ENCODE results near the gene RAB31.
"Not testable (repeated sequence)": the region's sequence is repeated elsewhere in the genome, so short reads cannot be mapped to it uniquely, and the experiment has no call there.

The RAB31 gene

GRCh38 chr18:9878783-9879242 lies 170.7 kb downstream of the RAB31 start:
- in situ Hi-C loops (cut with MboI; ENCODE audit: low sequenced_read_pairs) = no loop called here

DNA sequence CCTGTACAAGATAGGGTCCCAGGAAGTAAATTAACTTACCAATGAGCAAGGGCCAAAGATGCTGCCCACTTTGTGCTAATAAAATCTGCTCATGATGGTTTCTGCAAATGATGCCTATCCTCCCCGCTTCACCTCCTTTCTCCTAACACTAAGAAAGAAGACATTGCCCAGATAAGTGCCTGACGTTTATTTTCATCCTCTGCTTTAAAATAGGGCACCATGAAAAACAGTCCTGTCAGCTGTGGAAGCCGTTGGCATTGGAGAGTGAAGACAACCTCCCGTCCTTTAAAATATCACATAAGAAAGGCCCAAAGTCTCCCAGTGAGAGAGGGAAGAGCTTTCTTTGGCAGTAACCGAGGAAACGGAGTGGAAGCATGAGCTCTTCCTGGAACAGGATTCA lies 176.0 kb downstream of the RAB31 start:
- in situ Hi-C loops (cut with MboI; ENCODE audit: low sequenced_read_pairs) = no loop called here

GRCh38 chr18:9884532-9885140 lies 176.5 kb downstream of the RAB31 start:
- in situ Hi-C loops (cut with MboI; ENCODE audit: low sequenced_read_pairs) = no loop called here

GRCh38 chr18:9885170-9886004 lies 177.3 kb downstream of the RAB31 start, which contains the start of gene TXNDC2:
Gene TXNDC2 (plus strand): TSS chr18:9885973. CDS start chr18:9886681, 708 bp downstream.
- in situ Hi-C loops (cut with MboI; ENCODE audit: low sequenced_read_pairs) = no loop called here

GRCh38 chr18:9886005-9886348 lies 177.9 kb downstream of the RAB31 start:
- in situ Hi-C loops (cut with MboI; ENCODE audit: low sequenced_read_pairs) = no loop called here

- in situ Hi-C loops (cut with MboI; ENCODE audit: low sequenced_read_pairs) = no loop called here
These were observed 179.9 kb downstream of the RAB31 start for GRCh38 chr18:9887992-9888391.

DNA sequence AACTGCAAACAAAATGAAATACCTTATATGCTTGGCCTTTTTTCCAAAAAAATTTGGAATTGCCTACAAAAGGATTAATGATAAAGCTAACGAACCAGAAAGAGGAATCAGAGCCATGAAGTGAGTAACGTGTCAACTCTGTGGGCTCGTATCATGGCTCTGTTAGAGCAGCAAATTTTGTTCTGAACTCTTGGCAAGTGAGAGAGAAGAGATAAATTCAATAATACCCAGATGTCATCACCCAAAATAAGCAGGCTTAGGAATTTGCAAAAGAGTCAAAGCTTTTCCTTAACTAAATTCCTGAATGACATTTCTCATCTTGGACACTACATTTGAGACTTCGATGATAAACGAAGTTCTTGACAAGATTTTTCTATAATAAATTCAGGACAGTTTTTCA lies 182.1 kb downstream of the RAB31 start:
- in situ Hi-C loops (cut with MboI; ENCODE audit: low sequenced_read_pairs) = no loop called here

DNA sequence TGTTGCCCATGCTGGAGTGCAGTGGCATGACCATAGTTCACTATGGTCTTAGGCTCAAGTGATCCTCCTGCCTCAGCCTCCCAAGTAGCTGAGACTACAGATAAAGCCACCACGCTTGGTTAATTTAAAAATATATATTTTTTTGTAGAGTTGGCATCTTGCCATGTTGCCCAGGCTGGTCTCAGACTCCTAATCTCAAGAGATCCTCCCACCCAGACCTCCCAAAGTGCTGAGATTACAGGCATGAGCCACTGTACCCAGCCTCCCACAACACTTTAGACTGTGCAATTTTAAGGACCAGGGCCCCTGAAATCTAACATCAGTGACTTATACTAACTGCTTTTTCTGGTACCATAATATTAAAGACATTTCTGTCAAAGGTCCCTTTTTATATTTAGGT lies 182.9 kb downstream of the RAB31 start:
- in situ Hi-C loops (cut with MboI; ENCODE audit: low sequenced_read_pairs) = no loop called here

DNA sequence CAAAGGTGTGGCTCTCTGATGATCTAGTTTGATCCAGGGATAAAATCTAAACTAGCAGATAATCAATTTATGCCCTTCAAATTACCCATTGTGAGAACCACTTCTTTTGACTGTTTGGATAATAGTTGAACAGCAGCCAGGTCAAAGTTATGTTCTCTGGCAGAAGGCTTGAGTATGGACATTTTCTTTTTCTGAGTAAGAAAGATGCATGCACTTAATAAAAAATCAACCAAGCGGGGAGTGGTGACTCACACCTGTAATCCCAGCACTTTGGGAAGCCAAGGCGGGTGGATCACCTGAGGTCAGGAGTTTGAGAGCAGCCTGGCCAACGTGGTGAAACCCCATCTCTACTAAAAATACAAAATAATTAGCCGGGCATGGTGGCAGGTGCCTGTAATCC lies 183.4 kb downstream of the RAB31 start:
- in situ Hi-C loops (cut with MboI; ENCODE audit: low sequenced_read_pairs) = not testable (repeated sequence)

- in situ Hi-C loops (cut with MboI; ENCODE audit: low sequenced_read_pairs) = no loop called here
These were observed 186.5 kb downstream of the RAB31 start for GRCh38 chr18:9894454-9895068.

GRCh38 chr18:9897129-9897528 lies 189.0 kb downstream of the RAB31 start:
- in situ Hi-C loops (cut with MboI; ENCODE audit: low sequenced_read_pairs) = no loop called here

DNA sequence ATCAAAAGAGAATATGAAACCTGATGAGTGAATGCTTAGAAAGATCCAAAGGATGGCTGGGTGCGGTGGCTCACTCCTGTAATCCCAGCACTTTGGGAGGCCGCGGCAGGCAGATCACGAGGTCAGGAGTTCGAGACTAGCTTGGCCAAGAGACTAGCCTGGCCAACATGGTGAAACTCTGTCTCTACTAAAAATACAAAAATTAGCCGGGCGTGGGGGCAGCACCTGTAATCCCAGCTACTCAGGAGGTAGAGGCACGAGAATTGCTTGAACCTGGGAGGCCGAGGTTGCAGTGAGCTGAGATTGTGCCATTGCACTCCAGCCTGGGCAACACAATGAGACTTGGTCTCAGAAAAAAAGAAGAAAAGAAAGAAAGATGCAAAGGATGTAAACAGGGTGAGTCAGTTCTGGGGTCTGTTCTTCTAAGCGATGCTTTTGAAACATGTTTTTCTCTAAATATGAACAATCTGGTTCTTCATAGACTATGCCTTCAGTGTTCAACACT lies 189.7 kb downstream of the RAB31 start:
- in situ Hi-C loops (cut with MboI; ENCODE audit: low sequenced_read_pairs) = not testable (repeated sequence)

DNA sequence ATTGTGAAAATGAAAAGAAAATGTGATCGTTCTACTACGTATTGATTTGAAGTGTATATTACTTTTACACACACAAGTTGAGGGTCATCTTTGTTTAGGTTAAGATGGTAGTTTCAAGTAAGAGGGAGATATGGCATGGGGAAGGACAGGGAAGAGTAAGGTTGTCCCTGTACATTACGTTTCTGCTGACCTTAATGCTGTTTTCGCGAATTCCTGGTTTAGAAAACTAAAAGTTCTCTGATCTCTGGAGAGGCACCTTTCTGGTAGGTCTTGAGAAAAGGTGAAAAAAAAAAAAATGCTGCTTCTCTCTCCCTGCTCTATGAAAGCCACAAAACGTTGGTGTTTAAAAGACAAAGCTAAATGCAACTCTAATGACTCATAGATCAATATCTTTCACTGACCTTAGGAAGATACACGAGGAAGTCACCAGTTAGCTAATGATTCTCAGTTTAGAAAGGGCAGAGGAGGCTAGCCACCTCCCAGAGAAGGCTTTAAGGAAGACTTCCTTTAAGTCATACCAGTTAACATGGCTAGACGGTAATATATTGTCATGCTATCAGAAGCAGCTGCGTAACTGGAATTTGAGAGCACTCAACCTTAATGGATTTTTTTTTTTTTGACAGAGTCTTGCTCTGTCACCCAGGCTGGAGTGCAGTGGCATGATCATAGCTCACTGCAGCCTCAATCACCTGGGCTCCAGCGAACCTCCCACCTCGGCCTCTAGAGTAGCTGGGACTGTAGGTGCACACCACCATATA lies 190.9 kb downstream of the RAB31 start:
- in situ Hi-C loops (cut with MboI; ENCODE audit: low sequenced_read_pairs) = no loop called here

DNA sequence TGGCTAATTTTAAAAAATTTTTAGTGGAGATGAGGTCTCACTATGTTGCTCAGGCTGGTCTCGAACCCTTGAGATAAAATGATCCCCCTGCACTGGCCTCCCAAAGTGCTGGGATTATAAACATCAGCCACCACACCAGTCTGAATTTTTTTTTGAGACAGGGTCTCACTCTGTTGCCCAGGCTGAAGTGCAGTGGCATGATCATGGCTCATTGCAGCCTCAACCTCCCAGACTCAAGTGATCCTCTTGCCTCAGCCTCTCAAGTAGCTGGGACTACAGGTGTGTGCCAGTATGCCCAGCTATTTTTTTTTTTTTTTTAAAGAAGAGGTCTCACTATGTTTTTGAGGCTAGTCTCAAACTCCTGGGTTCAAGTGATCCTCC lies 191.4 kb downstream of the RAB31 start:
- in situ Hi-C loops (cut with MboI; ENCODE audit: low sequenced_read_pairs) = not testable (repeated sequence)

DNA sequence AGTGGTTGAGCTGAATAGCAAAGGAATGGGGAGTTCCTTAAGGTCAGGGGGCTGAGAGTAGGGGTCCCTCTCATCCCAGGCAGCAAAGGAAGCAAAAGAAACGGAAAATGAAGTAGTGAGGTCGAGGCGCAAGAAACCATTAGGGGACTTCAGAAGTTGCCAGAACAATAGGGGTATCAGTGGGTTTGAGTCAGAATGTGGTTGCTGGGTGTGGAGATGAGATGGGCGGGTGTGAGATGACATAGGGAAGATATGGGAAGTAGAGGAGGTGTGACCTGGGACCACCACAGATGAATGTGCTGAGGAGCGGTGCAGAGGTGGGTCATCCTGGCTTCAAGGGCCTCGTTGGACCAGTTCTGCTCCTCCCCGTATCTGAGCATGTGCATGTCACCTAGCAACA lies 192.6 kb downstream of the RAB31 start:
- in situ Hi-C loops (cut with MboI; ENCODE audit: low sequenced_read_pairs) = no loop called here

GRCh38 chr18:9901377-9901776 lies 193.3 kb downstream of the RAB31 start:
- in situ Hi-C loops (cut with MboI; ENCODE audit: low sequenced_read_pairs) = no loop called here

GRCh38 chr18:9902264-9902663 lies 194.2 kb downstream of the RAB31 start:
- in situ Hi-C loops (cut with MboI; ENCODE audit: low sequenced_read_pairs) = not testable (repeated sequence)

- in situ Hi-C loops (cut with MboI; ENCODE audit: low sequenced_read_pairs) = no loop called here
These were observed 194.7 kb downstream of the RAB31 start for GRCh38 chr18:9902832-9903231.

- in situ Hi-C loops (cut with MboI; ENCODE audit: low sequenced_read_pairs) = no loop called here
These were observed 197.4 kb downstream of the RAB31 start for GRCh38 chr18:9905401-9905922.

DNA sequence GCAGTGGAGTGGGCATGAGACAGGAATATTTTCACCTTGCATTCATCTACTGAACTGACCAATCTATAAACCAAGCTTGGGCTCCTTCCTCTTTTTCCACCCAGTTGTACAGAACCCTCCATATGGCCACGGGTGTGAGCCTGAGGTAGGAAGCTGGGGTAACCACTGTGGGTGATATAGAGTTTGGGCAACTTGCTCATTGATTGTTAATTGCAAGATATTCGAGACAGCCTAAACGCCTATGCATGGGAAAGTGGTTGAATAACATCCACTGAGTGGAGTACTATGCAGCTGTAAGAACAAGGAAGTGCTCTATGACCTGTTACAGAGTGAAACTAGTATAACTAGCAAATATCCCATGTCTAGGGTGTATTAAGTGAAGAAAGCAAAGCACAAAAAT lies 198.4 kb downstream of the RAB31 start:
- in situ Hi-C loops (cut with MboI; ENCODE audit: low sequenced_read_pairs) = no loop called here

GRCh38 chr18:9907867-9908266 lies 199.8 kb downstream of the RAB31 start:
- in situ Hi-C loops (cut with MboI; ENCODE audit: low sequenced_read_pairs) = no loop called here
